ENCODE data around the gene ACLY. TPM values are rescaled to one million over a fixed set of nuclear protein-coding genes. Genes with fewer than 3 reads are reported as not detected.

The ACLY gene
- total and polyA plus RNA-seq, 12 donors, result 12.1 to 42.2 (median 25.2) TPM

- Histone ChIP-seq H3K27me3 (no peaks in the 10 kb centered on the region), H3K9me3 (no peaks in the 10 kb centered on the region), H3K4me3 (no peak overlapping the region), H3K27ac (no peak overlapping the region), H3K36me3 (no peaks in the 10 kb centered on the region), H3K4me1 (peaks cover 0 to 8% (median 0%) of the 10 kb centered on the region in 9 donors)
- TF ChIP-seq CTCF (IDR thresholded peaks at IDR 0.05), result no peak
- ATAC-seq (no peak), DNase-seq (no peak)
- WGBS, 2 donors, result 66 to 67% methylated on average over 11 of the region's 11 CpGs
- intact Hi-C loops (cut with DNase I), result no loop called here
These were observed 38.5 kb upstream of the ACLY start for GRCh38 chr17:41957031-41957868.

- no peaks in the 10 kb centered on the region for H3K27me3 ChIP-seq
- DNase-seq (no peak), ATAC-seq (no peak)
- intact Hi-C loops (cut with DNase I), result no loop called here
- WGBS, 2 donors, result 84 to 96% methylated on average over 6 of the region's 6 CpGs
- H3K4me3 ChIP-seq, result no peak overlapping the region
- no peaks in the 10 kb centered on the region for H3K36me3 ChIP-seq
- no peak for TF ChIP-seq CTCF (IDR thresholded peaks at IDR 0.05)
- no peaks in the 10 kb centered on the region for H3K9me3 ChIP-seq
- H3K27ac ChIP-seq, result no peak overlapping the region
- peaks cover 0 to 8% (median 0%) of the 10 kb centered on the region in 9 donors for H3K4me1 ChIP-seq
These were observed 37.8 kb upstream of the ACLY start for GRCh38 chr17:41956522-41956921.

- WGBS, 2 donors, result 79 to 83% methylated on average over 11 of the region's 11 CpGs
- no peak for DNase-seq
- Histone ChIP-seq H3K9me3 (no peaks in the 10 kb centered on the region), H3K4me1 (no peaks in the 10 kb centered on the region), H3K36me3 (peaks cover 0 to 3% (median 0%) of the 10 kb centered on the region in 9 donors), H3K27me3 (no peaks in the 10 kb centered on the region), H3K4me3 (no peak overlapping the region), H3K27ac (no peak overlapping the region)
- intact Hi-C loops (cut with DNase I), result no loop called here
- TF ChIP-seq CTCF (IDR thresholded peaks at IDR 0.05), result no peak
- ATAC-seq, result no peak
These were observed 30.2 kb upstream of the ACLY start for GRCh38 chr17:41948762-41949460.

- no peak for ATAC-seq
These were observed 26.2 kb upstream of the ACLY start for GRCh38 chr17:41944943-41945342.

More at GRCh38 chr17:41944943-41945342, 26.2 kb upstream of the ACLY start:
- WGBS, 2 donors, result 83 to 86% methylated on average over 3 of the region's 3 CpGs
- DNase-seq, result no peak
- Histone ChIP-seq H3K27ac (no peak overlapping the region), H3K9me3 (no peaks in the 10 kb centered on the region), H3K4me3 (no peak overlapping the region), H3K4me1 (no peaks in the 10 kb centered on the region), H3K36me3 (peaks cover 0 to 3% (median 0%) of the 10 kb centered on the region in 9 donors), H3K27me3 (no peaks in the 10 kb centered on the region)
- no peak for TF ChIP-seq CTCF (IDR thresholded peaks at IDR 0.05)
- intact Hi-C loops (cut with DNase I), result no loop called here

All from heart right ventricle (tissue), 16 donors.